ENCODE data around the gene HLTF. TPM values are rescaled to one million over a fixed set of nuclear protein-coding genes. Genes with fewer than 3 reads are reported as not detected.

HLTF gene
- total and polyA plus RNA-seq, 2 of the 13 experiments (the other 11 are each of a cell fraction or from before 2014, with no cell fraction given): 12.0 to 22.9 TPM

GRCh38 chr3:149018247-149018646, 68.1 kb downstream of the HLTF start (continued):
- TF ChIP-seq ZNF503 (CRISPR knock-in tag; IDR thresholded peaks at IDR 0.05): peak; percentile 23; the same call in 1 of the 2 replicates
- TF ChIP-seq RFXANK (CRISPR knock-in tag; IDR thresholded peaks at IDR 0.05): no peak
- no peak for TF ChIP-seq ZNF205 (CRISPR knock-in tag; IDR thresholded peaks at IDR 0.05)
- TF ChIP-seq, protein P1, sequence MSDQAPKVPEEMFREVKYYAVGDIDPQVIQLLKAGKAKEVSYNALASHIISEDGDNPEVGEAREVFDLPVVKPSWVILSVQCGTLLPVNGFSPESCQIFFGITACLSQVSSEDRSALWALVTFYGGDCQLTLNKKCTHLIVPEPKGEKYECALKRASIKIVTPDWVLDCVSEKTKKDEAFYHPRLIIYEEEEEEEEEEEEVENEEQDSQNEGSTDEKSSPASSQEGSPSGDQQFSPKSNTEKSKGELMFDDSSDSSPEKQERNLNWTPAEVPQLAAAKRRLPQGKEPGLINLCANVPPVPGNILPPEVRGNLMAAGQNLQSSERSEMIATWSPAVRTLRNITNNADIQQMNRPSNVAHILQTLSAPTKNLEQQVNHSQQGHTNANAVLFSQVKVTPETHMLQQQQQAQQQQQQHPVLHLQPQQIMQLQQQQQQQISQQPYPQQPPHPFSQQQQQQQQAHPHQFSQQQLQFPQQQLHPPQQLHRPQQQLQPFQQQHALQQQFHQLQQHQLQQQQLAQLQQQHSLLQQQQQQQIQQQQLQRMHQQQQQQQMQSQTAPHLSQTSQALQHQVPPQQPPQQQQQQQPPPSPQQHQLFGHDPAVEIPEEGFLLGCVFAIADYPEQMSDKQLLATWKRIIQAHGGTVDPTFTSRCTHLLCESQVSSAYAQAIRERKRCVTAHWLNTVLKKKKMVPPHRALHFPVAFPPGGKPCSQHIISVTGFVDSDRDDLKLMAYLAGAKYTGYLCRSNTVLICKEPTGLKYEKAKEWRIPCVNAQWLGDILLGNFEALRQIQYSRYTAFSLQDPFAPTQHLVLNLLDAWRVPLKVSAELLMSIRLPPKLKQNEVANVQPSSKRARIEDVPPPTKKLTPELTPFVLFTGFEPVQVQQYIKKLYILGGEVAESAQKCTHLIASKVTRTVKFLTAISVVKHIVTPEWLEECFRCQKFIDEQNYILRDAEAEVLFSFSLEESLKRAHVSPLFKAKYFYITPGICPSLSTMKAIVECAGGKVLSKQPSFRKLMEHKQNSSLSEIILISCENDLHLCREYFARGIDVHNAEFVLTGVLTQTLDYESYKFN (CRISPR knock-in tag; conservative IDR thresholded peaks at IDR 0.05): peak; percentile 30; the same call in 1 of the 2 replicates
- no peak for TF ChIP-seq ZNF24 (IDR thresholded peaks at IDR 0.05)
- TF ChIP-seq FOXA3 (CRISPR knock-in tag; IDR thresholded peaks at IDR 0.05): peak; percentile 84
- TF ChIP-seq BCL6 (CRISPR knock-in tag; IDR thresholded peaks at IDR 0.05): peak; percentile 93
- peak in 1 of 2 experiments; percentile 43; a peak in 1 of 4 replicates for TF ChIP-seq EP300 (IDR thresholded peaks at IDR 0.05; ENCODE audit: low read depth in 2 of 2, low read length in 2 of 2)
- 0 out of 2 replicates have a peak, but pooled peaks have one; percentile 28 for TF ChIP-seq EP300 (CRISPR knock-in tag; IDR thresholded peaks at IDR 0.05; ENCODE audit: borderline replicate concordance)
- peak; percentile 19 for TF ChIP-seq TEAD3 (CRISPR knock-in tag; optimal IDR thresholded peaks at IDR 0.05; ENCODE audit: borderline replicate concordance)
- TF ChIP-seq, protein P2, sequence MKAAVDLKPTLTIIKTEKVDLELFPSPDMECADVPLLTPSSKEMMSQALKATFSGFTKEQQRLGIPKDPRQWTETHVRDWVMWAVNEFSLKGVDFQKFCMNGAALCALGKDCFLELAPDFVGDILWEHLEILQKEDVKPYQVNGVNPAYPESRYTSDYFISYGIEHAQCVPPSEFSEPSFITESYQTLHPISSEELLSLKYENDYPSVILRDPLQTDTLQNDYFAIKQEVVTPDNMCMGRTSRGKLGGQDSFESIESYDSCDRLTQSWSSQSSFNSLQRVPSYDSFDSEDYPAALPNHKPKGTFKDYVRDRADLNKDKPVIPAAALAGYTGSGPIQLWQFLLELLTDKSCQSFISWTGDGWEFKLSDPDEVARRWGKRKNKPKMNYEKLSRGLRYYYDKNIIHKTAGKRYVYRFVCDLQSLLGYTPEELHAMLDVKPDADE (CRISPR knock-in tag; IDR thresholded peaks at IDR 0.05): no peak
- no peak for TF ChIP-seq ZNF672 (CRISPR knock-in tag; IDR thresholded peaks at IDR 0.05)
- no peak for TF ChIP-seq MIXL1 (CRISPR knock-in tag; IDR thresholded peaks at IDR 0.05)
- 0 out of 2 replicates have a peak, but pooled peaks have one; percentile 29 for TF ChIP-seq RXRB (CRISPR knock-in tag; IDR thresholded peaks at IDR 0.05; ENCODE audit: borderline replicate concordance)
- TF ChIP-seq TAF15 (IDR thresholded peaks at IDR 0.05; ENCODE audit: low read depth, low read length, poor library complexity, severe bottlenecking): no peak
- no peak for TF ChIP-seq ZNF468 (CRISPR knock-in tag; IDR thresholded peaks at IDR 0.05)
- TF ChIP-seq, protein P3, sequence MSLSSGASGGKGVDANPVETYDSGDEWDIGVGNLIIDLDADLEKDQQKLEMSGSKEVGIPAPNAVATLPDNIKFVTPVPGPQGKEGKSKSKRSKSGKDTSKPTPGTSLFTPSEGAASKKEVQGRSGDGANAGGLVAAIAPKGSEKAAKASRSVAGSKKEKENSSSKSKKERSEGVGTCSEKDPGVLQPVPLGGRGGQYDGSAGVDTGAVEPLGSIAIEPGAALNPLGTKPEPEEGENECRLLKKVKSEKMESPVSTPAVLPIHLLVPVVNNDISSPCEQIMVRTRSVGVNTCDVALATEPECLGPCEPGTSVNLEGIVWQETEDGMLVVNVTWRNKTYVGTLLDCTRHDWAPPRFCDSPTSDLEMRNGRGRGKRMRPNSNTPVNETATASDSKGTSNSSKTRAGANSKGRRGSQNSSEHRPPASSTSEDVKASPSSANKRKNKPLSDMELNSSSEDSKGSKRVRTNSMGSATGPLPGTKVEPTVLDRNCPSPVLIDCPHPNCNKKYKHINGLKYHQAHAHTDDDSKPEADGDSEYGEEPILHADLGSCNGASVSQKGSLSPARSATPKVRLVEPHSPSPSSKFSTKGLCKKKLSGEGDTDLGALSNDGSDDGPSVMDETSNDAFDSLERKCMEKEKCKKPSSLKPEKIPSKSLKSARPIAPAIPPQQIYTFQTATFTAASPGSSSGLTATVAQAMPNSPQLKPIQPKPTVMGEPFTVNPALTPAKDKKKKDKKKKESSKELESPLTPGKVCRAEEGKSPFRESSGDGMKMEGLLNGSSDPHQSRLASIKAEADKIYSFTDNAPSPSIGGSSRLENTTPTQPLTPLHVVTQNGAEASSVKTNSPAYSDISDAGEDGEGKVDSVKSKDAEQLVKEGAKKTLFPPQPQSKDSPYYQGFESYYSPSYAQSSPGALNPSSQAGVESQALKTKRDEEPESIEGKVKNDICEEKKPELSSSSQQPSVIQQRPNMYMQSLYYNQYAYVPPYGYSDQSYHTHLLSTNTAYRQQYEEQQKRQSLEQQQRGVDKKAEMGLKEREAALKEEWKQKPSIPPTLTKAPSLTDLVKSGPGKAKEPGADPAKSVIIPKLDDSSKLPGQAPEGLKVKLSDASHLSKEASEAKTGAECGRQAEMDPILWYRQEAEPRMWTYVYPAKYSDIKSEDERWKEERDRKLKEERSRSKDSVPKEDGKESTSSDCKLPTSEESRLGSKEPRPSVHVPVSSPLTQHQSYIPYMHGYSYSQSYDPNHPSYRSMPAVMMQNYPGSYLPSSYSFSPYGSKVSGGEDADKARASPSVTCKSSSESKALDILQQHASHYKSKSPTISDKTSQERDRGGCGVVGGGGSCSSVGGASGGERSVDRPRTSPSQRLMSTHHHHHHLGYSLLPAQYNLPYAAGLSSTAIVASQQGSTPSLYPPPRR (CRISPR knock-in tag; IDR thresholded peaks at IDR 0.05; ENCODE audit: borderline replicate concordance): no peak
